Thyroid gland (tissue), 4 donors: ENCODE measurements around the gene TAS2R20. TPM values are rescaled to one million over a fixed set of nuclear protein-coding genes. Genes with fewer than 3 reads are reported as not detected.

Experiments
- DNase-seq, 2 donors: peaks; one replicate each; pipeline ENCODE4 v3.0.0-alpha.2; 2019
- H3K27ac ChIP-seq, 3 donors: fragments of 200-600 bp; sonication (generic); 1 replicate in 2 of 3; 2 replicates in 1 of 3; pipeline ENCODE4 v1.5.1; 2016 to 2019; ENCODE audit warnings: mild to moderate bottlenecking in 1 of 3, moderate library complexity in 1 of 3
- H3K27me3 ChIP-seq: fragments of 200-600 bp; sonication (generic); one replicate; pipeline ENCODE4 v1.5.1; 2019
- H3K36me3 ChIP-seq, 2 donors: fragments of 200-600 bp; sonication (generic); one replicate each; pipeline ENCODE4 v1.5.1; 2016 to 2019
- H3K4me1 ChIP-seq, 2 donors: fragments of 200-600 bp; sonication (generic); one replicate each; pipeline ENCODE4 v1.5.1; 2017 to 2019
- H3K4me3 ChIP-seq, 3 donors: fragments of 200-600 bp; sonication (generic); replicated peaks in 1 of 3; 1 replicate in 2 of 3; 2 replicates in 1 of 3; pipeline ENCODE4 v1.5.1; 2016; ENCODE audit warnings: mild to moderate bottlenecking in 1 of 3
- H3K9me3 ChIP-seq: fragments of 200-600 bp; sonication (generic); one replicate; pipeline ENCODE4 v1.5.1; 2017
- POLR2A ChIP-seq, 2 donors: fragments of 450-650 bp; IDR thresholded peaks; one replicate each; pipeline ENCODE4 v1.6.1; 2017; ENCODE audit warnings: antibody characterized with exemption in 2 of 2, mild to moderate bottlenecking in 2 of 2, moderate library complexity in 1 of 2
- WGBS, 2 donors: methylation state at CpG; one replicate each; pipeline ENCODE4 v1.1.5; 2017; 5-methylcytosine and 5-hydroxymethylcytosine counted together
- intact Hi-C: fragments of 100-400 bp; cut with DNase I; formaldehyde crosslinking; loops from one replicate; pipeline ENCODE4 v1.15.1; 2023
- total RNA-seq, 4 donors: library from RNA; depleted of rRNA; stranded (reverse); fragments of >200 nt; gene quantifications; one replicate each; pipeline ENCODE4 v1.2.3, GENCODE V29; 2016
- TF ChIP-seq, protein P1 (sequence below), 6 experiments: fragments of 200-600 bp in 3 of 6; fragments of 450-650 bp in 3 of 6; sonication (generic) in 3 of 6; IDR thresholded peaks; one replicate each; pipeline ENCODE4 v1.5.1; 2016 to 2019; ENCODE audit warnings: antibody characterized with exemption in 6 of 6, mild to moderate bottlenecking in 2 of 6, inconsistent platforms in 1 of 6, moderate library complexity in 1 of 6

TAS2R20 gene
- total RNA-seq, 4 donors from 2014 or later = 6.2 to 9.8 (median 7.1) TPM

DNA sequence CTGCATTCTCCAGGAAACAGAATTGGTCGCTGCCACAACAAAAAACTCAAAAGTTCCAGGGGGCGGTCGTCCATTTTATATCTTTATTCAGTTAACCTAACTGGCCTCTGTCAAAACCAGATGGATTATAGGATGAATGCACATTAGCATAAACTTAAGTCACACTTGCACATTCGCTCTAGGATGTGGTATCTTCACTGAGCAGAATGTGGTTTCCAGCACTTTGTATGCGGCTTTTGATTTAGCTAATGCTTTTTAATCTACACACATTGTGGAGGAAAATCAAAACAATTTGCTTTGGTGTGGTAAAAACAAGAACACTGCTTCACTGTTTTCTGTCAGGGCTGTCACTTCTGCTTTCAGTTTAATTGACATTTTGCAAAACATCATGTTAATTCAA, 15.9 kb downstream of the TAS2R20 start:
- no peak overlapping the region for H3K4me3 ChIP-seq
- no peaks in the 10 kb centered on the region for H3K9me3 ChIP-seq
- intact Hi-C loops = no loop called here
- no peak overlapping the region for H3K27ac ChIP-seq
- no peaks in the 10 kb centered on the region for H3K36me3 ChIP-seq
- TF ChIP-seq, protein P1, sequence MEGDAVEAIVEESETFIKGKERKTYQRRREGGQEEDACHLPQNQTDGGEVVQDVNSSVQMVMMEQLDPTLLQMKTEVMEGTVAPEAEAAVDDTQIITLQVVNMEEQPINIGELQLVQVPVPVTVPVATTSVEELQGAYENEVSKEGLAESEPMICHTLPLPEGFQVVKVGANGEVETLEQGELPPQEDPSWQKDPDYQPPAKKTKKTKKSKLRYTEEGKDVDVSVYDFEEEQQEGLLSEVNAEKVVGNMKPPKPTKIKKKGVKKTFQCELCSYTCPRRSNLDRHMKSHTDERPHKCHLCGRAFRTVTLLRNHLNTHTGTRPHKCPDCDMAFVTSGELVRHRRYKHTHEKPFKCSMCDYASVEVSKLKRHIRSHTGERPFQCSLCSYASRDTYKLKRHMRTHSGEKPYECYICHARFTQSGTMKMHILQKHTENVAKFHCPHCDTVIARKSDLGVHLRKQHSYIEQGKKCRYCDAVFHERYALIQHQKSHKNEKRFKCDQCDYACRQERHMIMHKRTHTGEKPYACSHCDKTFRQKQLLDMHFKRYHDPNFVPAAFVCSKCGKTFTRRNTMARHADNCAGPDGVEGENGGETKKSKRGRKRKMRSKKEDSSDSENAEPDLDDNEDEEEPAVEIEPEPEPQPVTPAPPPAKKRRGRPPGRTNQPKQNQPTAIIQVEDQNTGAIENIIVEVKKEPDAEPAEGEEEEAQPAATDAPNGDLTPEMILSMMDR (IDR thresholded peaks at IDR 0.05) = no peak
- no peak for TF ChIP-seq POLR2A (IDR thresholded peaks at IDR 0.05)
- no peaks in the 10 kb centered on the region for H3K27me3 ChIP-seq
- DNase-seq = no peak
- H3K4me1 ChIP-seq = no peaks in the 10 kb centered on the region
- 86 to 88% methylated on average over 5 of the region's 5 CpGs for WGBS, 2 donors

DNA sequence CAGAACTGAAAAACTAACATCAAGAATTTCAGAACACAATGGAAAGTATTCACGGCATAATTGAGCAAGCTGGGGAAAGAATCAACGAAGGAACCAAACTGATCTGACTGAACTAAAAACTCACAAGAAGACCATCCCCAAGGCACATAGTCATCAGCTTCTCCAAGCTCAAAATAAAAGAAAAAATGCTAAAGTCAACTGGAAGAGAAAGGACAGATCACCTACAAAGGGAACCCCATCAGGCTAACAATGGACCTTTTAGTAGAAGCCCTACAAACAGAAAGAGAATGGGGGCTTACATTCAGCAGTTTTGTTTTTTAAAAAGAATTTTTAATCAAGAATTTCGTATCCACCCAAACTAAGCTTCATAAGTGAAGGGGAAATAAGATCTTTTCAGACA, 23.1 kb downstream of the TAS2R20 start:
- Histone ChIP-seq H3K27ac (no peak overlapping the region), H3K27me3 (no peaks in the 10 kb centered on the region), H3K36me3 (no peaks in the 10 kb centered on the region), H3K9me3 (no peaks in the 10 kb centered on the region), H3K4me1 (no peaks in the 10 kb centered on the region), H3K4me3 (no peak overlapping the region)
- no peak for TF ChIP-seq POLR2A (IDR thresholded peaks at IDR 0.05)
- TF ChIP-seq, protein P1 (IDR thresholded peaks at IDR 0.05) = no peak
- no peak for DNase-seq
- intact Hi-C loops = no loop called here
- WGBS, 2 donors = 83 to 88% methylated on average over 3 of the region's 3 CpGs

DNA sequence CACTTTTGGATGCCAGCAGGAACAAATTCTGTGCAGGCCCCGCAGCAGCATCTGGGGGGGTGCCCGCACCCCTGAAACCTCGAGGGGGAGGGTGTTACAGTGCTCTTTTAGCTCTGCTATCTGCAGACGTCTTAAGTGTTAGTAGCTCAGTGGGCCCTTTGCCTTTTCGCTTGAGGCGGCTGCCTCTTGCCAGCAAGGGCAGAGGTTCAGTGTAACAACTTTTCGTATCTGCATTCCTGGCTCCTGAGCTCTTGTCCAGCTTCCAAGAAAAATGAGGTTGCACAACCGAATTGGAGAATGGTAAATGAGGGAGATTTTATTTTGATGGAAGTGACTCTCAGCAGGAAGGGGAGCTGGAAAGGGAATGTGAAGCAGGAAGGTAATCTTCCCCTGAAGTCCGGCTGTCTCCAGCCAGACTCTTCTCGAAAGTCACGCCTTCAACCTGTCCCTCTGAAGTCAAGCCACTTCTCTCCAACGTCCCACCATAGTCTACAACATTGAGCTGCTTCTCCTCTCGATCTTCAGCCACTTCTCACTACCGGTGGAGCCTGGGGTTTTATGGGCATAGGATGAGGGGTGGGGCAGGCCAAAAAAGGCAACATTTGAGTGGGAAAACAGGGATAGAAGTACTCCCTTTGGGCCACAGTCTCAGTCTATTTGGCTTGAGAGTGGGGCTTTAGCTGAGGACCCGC, 29.2 kb downstream of the TAS2R20 start:
- intact Hi-C loops = no loop called here
- H3K4me1 ChIP-seq = no peaks in the 10 kb centered on the region
- peak; percentile 5 to 14 for DNase-seq
- no peaks in the 10 kb centered on the region for H3K27me3 ChIP-seq
- no peak for TF ChIP-seq POLR2A (IDR thresholded peaks at IDR 0.05)
- TF ChIP-seq, protein P1 (IDR thresholded peaks at IDR 0.05) = no peak
- no peak overlapping the region for H3K4me3 ChIP-seq
- 80 to 84% methylated on average over 12 to 13 of the region's 15 CpGs for WGBS, 2 donors
- no peaks in the 10 kb centered on the region for H3K36me3 ChIP-seq
- no peak overlapping the region for H3K27ac ChIP-seq
- H3K9me3 ChIP-seq = no peaks in the 10 kb centered on the region

DNA sequence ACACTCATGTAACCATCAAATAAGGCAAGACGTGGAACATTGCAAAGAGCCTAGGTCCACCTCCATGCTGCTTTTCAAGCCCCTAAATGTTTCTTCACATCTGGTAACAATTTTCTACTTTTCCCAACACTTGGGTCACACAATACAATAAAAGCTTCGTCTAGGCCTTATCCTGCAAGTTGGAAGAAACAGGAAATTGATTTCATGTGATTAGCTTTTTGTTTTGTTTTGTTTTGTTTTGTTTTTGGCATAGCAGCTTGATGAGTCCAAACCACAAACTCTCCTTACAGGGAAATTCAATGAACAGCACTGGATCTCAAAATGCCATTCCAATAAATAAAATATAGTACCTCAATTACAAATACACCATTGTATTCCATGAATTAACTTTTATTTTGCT, 30.7 kb downstream of the TAS2R20 start:
- intact Hi-C loops = no loop called here
- no peak for DNase-seq
- H3K27ac ChIP-seq = no peak overlapping the region

DNA sequence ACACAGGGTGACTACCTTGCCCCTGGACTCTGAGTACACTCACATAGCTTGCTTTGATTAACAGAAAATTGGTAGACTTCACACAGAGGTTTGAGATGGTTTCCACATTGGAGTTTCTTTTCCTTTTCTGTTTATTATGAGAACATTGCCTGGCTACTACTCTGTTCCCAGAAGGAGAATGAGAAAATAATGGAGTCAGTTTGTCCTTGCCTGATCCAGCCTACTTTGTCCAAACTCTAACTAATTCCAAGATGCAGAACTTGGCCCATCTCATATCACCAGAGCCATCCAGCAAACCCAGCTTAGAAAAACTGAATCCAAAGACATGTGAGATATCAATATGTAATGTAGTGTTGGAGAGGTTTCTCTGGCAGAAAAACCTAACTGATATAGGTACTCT, 31.8 kb downstream of the TAS2R20 start:
- no peaks in the 10 kb centered on the region for H3K9me3 ChIP-seq
- DNase-seq = no peak
- no peak for TF ChIP-seq POLR2A (IDR thresholded peaks at IDR 0.05)
- H3K27me3 ChIP-seq = no peaks in the 10 kb centered on the region
- no peak overlapping the region for H3K4me3 ChIP-seq
- H3K4me1 ChIP-seq = no peaks in the 10 kb centered on the region
- intact Hi-C loops = no loop called here
- no peak overlapping the region for H3K27ac ChIP-seq
- no peaks in the 10 kb centered on the region for H3K36me3 ChIP-seq

More for the DNA sequence above, 30.7 kb downstream of the TAS2R20 start:
- Histone ChIP-seq H3K4me1 (no peaks in the 10 kb centered on the region), H3K9me3 (no peaks in the 10 kb centered on the region), H3K4me3 (no peak overlapping the region), H3K36me3 (no peaks in the 10 kb centered on the region), H3K27me3 (no peaks in the 10 kb centered on the region)
- WGBS, 2 donors = 68 to 75% methylated on average over 2 of the region's 2 CpGs
- TF ChIP-seq, protein P1 (IDR thresholded peaks at IDR 0.05) = no peak
- no peak for TF ChIP-seq POLR2A (IDR thresholded peaks at IDR 0.05)
